Sigmoid colon (tissue), 4 donors: Measurements from ENCODE around the gene KATNB1.

Experiments
- EP300 ChIP-seq, 4 donors: sonication (generic); formaldehyde crosslinking; IDR thresholded peaks; one replicate each; pipeline ENCODE4 v1.6.1; 2017; ENCODE audit warnings: antibody characterized with exemption in 4 of 4
- POLR2AphosphoS5 ChIP-seq, 4 donors: sonication (generic); formaldehyde crosslinking; IDR thresholded peaks; one replicate each; pipeline ENCODE4 v1.6.1; 2017; ENCODE audit warnings: antibody characterized with exemption in 4 of 4
- TF ChIP-seq, protein P1 (sequence below), 4 experiments: fragments of 450-650 bp in 3 of 4; fragments of 200-600 bp in 1 of 4; IDR thresholded peaks; one replicate each; pipeline ENCODE4 v1.5.1; 2016 to 2019; ENCODE audit warnings: antibody characterized with exemption in 4 of 4, mild to moderate bottlenecking in 3 of 4, moderate library complexity in 2 of 4

DNA sequence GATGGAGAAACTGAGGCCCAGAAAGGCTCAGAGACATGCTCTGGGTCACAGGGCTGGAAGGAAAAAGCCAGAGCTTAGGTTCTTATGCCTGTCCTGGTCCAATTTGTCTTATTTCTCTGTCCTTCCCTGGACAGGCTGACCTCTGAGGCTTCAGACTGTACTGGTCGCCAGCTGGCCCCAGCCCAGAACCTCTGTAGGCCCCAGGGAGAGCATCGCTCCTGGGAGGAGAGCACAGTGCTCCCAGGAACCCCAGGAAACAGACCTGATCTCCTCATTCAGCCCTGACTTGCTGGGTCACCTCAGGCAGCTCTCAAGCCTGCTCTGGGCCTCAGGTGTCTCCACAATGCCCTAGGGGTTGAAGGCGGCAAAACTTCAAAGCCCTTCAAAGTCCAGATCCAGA lies 36.1 kb upstream of the KATNB1 start:
- TF ChIP-seq, protein P1, sequence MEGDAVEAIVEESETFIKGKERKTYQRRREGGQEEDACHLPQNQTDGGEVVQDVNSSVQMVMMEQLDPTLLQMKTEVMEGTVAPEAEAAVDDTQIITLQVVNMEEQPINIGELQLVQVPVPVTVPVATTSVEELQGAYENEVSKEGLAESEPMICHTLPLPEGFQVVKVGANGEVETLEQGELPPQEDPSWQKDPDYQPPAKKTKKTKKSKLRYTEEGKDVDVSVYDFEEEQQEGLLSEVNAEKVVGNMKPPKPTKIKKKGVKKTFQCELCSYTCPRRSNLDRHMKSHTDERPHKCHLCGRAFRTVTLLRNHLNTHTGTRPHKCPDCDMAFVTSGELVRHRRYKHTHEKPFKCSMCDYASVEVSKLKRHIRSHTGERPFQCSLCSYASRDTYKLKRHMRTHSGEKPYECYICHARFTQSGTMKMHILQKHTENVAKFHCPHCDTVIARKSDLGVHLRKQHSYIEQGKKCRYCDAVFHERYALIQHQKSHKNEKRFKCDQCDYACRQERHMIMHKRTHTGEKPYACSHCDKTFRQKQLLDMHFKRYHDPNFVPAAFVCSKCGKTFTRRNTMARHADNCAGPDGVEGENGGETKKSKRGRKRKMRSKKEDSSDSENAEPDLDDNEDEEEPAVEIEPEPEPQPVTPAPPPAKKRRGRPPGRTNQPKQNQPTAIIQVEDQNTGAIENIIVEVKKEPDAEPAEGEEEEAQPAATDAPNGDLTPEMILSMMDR (IDR thresholded peaks at IDR 0.05): no peak
- TF ChIP-seq EP300 (IDR thresholded peaks at IDR 0.05): no peak
- TF ChIP-seq POLR2AphosphoS5 (IDR thresholded peaks at IDR 0.05): no peak
